Liver (tissue), 3 donors: Measurements from ENCODE around the gene ATP10B.

ENCODE experiments used
- EGR1 ChIP-seq, 2 donors: IDR thresholded peaks; 2 replicates each; pipeline ENCODE4 v1.6.1; 2016 to 2018; ENCODE audit warnings: antibody characterized with exemption in 2 of 2, low read depth in 2 of 2
- FOXA1 ChIP-seq: IDR thresholded peaks from 2 replicates; pipeline ENCODE4 v1.6.1; 2016; ENCODE audit warnings: antibody characterized with exemption
- HNF4A ChIP-seq, 2 donors: conservative IDR thresholded peaks; 2 replicates each; pipeline ENCODE4 v1.6.1; 2016; ENCODE audit warnings: antibody characterized with exemption in 2 of 2, mild to moderate bottlenecking in 2 of 2
- HNF4G ChIP-seq: IDR thresholded peaks from 2 replicates; pipeline ENCODE4 v1.6.1; 2016; ENCODE audit warnings: antibody characterized with exemption
- JUND ChIP-seq, 2 donors: IDR thresholded peaks; 2 replicates each; pipeline ENCODE4 v1.6.1; 2016; ENCODE audit warnings: antibody characterized with exemption in 2 of 2
- RAD21 ChIP-seq, 2 donors: IDR thresholded peaks; 2 replicates each; pipeline ENCODE4 v1.6.1; 2016; ENCODE audit warnings: antibody characterized with exemption in 2 of 2, mild to moderate bottlenecking in 2 of 2
- RXRA ChIP-seq, 2 donors: IDR thresholded peaks; 2 replicates each; pipeline ENCODE4 v1.6.1; 2017 to 2018; ENCODE audit warnings: antibody characterized with exemption in 2 of 2, mild to moderate bottlenecking in 1 of 2
- SP1 ChIP-seq: IDR thresholded peaks from 2 replicates; pipeline ENCODE4 v1.6.1; 2018; ENCODE audit warnings: antibody characterized with exemption, mild to moderate bottlenecking
- TAF1 ChIP-seq: conservative IDR thresholded peaks from 2 replicates; pipeline ENCODE4 v1.6.1; 2016; ENCODE audit warnings: antibody characterized with exemption, mild to moderate bottlenecking
- YY1 ChIP-seq: IDR thresholded peaks from 2 replicates; pipeline ENCODE4 v1.6.1; 2016; ENCODE audit warnings: antibody characterized with exemption, mild to moderate bottlenecking
- TF ChIP-seq, protein P1 (sequence below): IDR thresholded peaks from 2 replicates; pipeline ENCODE4 v1.6.1; 2016; ENCODE audit warnings: antibody characterized with exemption
- TF ChIP-seq, protein P2 (sequence below): fragments of 150-350 bp; IDR thresholded peaks from 2 replicates; pipeline ENCODE4 v1.5.1; 2017; ENCODE audit warnings: improper control_type of control experiment, low read depth, low read length; ENCODE audit not compliant: missing input control
- TF ChIP-seq, protein P3 (sequence below): IDR thresholded peaks from 2 replicates; pipeline ENCODE4 v1.6.1; 2016; ENCODE audit warnings: antibody characterized with exemption
- TF ChIP-seq, protein P4 (sequence below): IDR thresholded peaks from 2 replicates; pipeline ENCODE4 v1.6.1; 2016; ENCODE audit warnings: antibody characterized with exemption, mild to moderate bottlenecking
- donor health status: healthy.
- donor health status: healthy.

DNA sequence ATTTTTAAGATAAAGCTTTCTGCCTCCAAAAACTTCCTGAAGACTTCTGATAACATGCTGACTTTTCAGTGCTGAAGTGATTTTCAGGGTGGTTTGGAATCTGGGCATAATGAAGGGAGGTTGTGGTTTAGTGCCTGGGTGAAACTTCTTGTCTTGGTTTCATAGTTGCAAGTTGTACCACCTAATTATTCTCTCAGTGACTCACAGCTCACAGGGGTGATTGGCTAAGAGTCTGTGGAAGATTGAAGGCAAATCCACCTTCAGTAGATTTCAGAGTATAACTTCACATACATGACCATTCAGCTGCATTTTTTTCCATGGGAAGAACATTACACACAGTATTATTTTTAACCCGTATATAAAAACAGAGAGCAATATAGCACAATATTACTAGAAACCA is 230.5 kb downstream of the ATP10B start:
- TF ChIP-seq, protein P1, sequence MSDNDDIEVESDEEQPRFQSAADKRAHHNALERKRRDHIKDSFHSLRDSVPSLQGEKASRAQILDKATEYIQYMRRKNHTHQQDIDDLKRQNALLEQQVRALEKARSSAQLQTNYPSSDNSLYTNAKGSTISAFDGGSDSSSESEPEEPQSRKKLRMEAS, result no peak
- TF ChIP-seq, protein P2, sequence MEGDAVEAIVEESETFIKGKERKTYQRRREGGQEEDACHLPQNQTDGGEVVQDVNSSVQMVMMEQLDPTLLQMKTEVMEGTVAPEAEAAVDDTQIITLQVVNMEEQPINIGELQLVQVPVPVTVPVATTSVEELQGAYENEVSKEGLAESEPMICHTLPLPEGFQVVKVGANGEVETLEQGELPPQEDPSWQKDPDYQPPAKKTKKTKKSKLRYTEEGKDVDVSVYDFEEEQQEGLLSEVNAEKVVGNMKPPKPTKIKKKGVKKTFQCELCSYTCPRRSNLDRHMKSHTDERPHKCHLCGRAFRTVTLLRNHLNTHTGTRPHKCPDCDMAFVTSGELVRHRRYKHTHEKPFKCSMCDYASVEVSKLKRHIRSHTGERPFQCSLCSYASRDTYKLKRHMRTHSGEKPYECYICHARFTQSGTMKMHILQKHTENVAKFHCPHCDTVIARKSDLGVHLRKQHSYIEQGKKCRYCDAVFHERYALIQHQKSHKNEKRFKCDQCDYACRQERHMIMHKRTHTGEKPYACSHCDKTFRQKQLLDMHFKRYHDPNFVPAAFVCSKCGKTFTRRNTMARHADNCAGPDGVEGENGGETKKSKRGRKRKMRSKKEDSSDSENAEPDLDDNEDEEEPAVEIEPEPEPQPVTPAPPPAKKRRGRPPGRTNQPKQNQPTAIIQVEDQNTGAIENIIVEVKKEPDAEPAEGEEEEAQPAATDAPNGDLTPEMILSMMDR, result no peak
- TF ChIP-seq YY1, result no peak
- TF ChIP-seq, protein P3, sequence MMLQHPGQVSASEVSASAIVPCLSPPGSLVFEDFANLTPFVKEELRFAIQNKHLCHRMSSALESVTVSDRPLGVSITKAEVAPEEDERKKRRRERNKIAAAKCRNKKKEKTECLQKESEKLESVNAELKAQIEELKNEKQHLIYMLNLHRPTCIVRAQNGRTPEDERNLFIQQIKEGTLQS, result no peak
- no peak for TF ChIP-seq SP1
- TF ChIP-seq HNF4G, result no peak
- TF ChIP-seq, protein P4, sequence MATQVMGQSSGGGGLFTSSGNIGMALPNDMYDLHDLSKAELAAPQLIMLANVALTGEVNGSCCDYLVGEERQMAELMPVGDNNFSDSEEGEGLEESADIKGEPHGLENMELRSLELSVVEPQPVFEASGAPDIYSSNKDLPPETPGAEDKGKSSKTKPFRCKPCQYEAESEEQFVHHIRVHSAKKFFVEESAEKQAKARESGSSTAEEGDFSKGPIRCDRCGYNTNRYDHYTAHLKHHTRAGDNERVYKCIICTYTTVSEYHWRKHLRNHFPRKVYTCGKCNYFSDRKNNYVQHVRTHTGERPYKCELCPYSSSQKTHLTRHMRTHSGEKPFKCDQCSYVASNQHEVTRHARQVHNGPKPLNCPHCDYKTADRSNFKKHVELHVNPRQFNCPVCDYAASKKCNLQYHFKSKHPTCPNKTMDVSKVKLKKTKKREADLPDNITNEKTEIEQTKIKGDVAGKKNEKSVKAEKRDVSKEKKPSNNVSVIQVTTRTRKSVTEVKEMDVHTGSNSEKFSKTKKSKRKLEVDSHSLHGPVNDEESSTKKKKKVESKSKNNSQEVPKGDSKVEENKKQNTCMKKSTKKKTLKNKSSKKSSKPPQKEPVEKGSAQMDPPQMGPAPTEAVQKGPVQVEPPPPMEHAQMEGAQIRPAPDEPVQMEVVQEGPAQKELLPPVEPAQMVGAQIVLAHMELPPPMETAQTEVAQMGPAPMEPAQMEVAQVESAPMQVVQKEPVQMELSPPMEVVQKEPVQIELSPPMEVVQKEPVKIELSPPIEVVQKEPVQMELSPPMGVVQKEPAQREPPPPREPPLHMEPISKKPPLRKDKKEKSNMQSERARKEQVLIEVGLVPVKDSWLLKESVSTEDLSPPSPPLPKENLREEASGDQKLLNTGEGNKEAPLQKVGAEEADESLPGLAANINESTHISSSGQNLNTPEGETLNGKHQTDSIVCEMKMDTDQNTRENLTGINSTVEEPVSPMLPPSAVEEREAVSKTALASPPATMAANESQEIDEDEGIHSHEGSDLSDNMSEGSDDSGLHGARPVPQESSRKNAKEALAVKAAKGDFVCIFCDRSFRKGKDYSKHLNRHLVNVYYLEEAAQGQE, result no peak
- no peak for TF ChIP-seq JUND (IDR thresholded peaks at IDR 0.05)
- TF ChIP-seq HNF4A (conservative IDR thresholded peaks at IDR 0.05), result no peak
- TF ChIP-seq RXRA (IDR thresholded peaks at IDR 0.05), result no peak
- TF ChIP-seq TAF1, result no peak
- no peak for TF ChIP-seq RAD21 (IDR thresholded peaks at IDR 0.05)
- no peak for TF ChIP-seq FOXA1
- no peak for TF ChIP-seq EGR1 (IDR thresholded peaks at IDR 0.05; ENCODE audit: low read depth in 2 of 2)
